Neural progenitor cell (in vitro differentiated cells): ENCODE measurements around the gene ATP10A.

ENCODE experiments used
- EZH2phosphoT487 ChIP-seq: fragments of 200-600 bp; sonication (generic); IDR thresholded peaks from 2 replicates; pipeline ENCODE4 v1.6.1; 2017; ENCODE audit warnings: antibody characterized with exemption
- TF ChIP-seq, protein P1 (sequence below): fragments of 200-600 bp; sonication (generic); IDR thresholded peaks from 2 replicates; pipeline ENCODE4 v1.5.1; 2017; ENCODE audit warnings: antibody characterized with exemption, mild to moderate bottlenecking

DNA sequence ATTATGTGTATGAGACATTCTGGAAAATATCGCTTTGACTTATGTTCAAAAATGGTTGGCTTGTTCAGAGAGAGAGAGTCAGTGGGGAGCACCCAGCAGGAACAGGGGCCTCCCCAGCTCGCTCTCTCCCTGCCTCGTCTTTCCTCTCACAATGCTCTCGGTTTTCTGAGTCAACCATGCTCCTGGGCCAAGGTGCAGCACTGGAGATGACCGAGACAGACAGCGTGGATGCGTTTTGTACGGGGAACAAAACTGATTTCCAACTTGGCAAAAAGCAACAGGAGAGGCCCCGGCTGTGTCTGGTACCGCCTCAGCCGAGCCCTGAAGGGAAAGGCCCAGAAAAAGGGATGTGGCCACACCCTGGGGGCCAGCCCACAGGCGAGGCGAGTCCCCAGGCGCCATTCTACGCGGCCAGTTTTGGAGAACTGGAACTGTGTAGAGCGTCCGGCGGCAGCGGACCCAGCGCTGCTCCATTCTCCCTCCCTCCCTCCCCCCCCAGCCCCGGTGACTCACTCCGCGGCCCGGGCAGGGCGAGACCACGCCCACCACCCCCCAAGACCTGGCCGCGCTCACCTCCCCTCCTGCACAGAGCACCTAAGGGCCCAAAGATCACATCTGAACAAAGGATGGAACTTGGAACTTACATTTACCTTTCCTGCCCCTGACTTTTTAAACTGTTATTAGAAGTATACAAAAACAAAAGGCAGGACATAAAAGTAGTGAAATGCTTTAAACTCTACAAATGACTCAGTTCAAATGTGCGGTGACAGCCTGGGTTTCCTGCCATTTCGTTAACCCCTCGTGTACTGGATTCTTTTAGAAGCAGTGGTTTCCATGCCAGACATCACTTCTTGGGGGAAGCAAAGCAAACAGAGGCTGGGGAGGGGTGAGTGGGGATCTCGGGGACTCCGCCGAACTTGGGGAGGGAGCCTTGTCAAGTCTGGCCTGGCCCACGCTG is 12.7 kb downstream of the ATP10A start:
- TF ChIP-seq, protein P1, sequence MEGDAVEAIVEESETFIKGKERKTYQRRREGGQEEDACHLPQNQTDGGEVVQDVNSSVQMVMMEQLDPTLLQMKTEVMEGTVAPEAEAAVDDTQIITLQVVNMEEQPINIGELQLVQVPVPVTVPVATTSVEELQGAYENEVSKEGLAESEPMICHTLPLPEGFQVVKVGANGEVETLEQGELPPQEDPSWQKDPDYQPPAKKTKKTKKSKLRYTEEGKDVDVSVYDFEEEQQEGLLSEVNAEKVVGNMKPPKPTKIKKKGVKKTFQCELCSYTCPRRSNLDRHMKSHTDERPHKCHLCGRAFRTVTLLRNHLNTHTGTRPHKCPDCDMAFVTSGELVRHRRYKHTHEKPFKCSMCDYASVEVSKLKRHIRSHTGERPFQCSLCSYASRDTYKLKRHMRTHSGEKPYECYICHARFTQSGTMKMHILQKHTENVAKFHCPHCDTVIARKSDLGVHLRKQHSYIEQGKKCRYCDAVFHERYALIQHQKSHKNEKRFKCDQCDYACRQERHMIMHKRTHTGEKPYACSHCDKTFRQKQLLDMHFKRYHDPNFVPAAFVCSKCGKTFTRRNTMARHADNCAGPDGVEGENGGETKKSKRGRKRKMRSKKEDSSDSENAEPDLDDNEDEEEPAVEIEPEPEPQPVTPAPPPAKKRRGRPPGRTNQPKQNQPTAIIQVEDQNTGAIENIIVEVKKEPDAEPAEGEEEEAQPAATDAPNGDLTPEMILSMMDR, result no peak
- TF ChIP-seq EZH2phosphoT487, result no peak
